DOHH2 (cell line): Measurements from ENCODE around the gene NUDT8.

ENCODE experiments used
- H3F3A ChIP-seq: fragments of 200-600 bp; sonication (generic), shearing (Covaris generic); 2 replicates; pipeline ENCODE4 v1.6.0; 2016; ENCODE audit warnings: antibody characterized with exemption, mild to moderate bottlenecking; ENCODE audit not compliant: control insufficient read depth, insufficient read depth
- H3K27ac ChIP-seq: fragments of 200-600 bp; sonication (generic); 2 replicates; pipeline ENCODE4 v1.5.1; 2014; ENCODE audit warnings: low read depth, mild to moderate bottlenecking, low read length, moderate library complexity
- H3K27me3 ChIP-seq: fragments of 200-600 bp; sonication (generic); 2 replicates; pipeline ENCODE4 v1.6.1; 2014; ENCODE audit warnings: mild to moderate bottlenecking, low read length, mixed read lengths; ENCODE audit not compliant: control insufficient read depth
- H3K36me3 ChIP-seq: fragments of 200-600 bp; sonication (generic); 2 replicates; pipeline ENCODE4 v1.6.1; 2014; ENCODE audit warnings: mild to moderate bottlenecking, low read length, moderate library complexity, mixed read lengths; ENCODE audit not compliant: control insufficient read depth
- H3K4me1 ChIP-seq: fragments of 200-600 bp; sonication (generic); 2 replicates; pipeline ENCODE4 v1.6.1; 2014; ENCODE audit warnings: mild to moderate bottlenecking, low read length, mixed read lengths; ENCODE audit not compliant: control insufficient read depth
- H3K4me2 ChIP-seq: fragments of 200-600 bp; sonication (generic); 2 replicates; pipeline ENCODE4 v1.6.0; 2014; ENCODE audit warnings: mild to moderate bottlenecking, low read length, moderate library complexity
- H3K4me3 ChIP-seq: fragments of 200-600 bp; sonication (generic); 2 replicates; pipeline ENCODE4 v1.5.1; 2014; ENCODE audit warnings: mild to moderate bottlenecking, low read length, mixed read lengths
- H3K79me2 ChIP-seq: fragments of 200-600 bp; sonication (generic); 2 replicates; pipeline ENCODE4 v1.6.1; 2014; ENCODE audit warnings: mild to moderate bottlenecking, low read length, mixed read lengths; ENCODE audit not compliant: control insufficient read depth
- H3K9me2 ChIP-seq: fragments of 200-600 bp; sonication (generic); replicated peaks from 2 replicates; pipeline ENCODE4 v1.6.1; 2014; ENCODE audit warnings: mild to moderate bottlenecking, low read length, mixed read lengths; ENCODE audit not compliant: control insufficient read depth
- H3K9me3 ChIP-seq: fragments of 200-600 bp; sonication (generic); 2 replicates; pipeline ENCODE4 v1.6.1; 2014; ENCODE audit warnings: antibody characterized with exemption, low read length, mixed read lengths; ENCODE audit not compliant: control insufficient read depth, insufficient read depth
- H4K20me1 ChIP-seq: fragments of 200-600 bp; sonication (generic); 2 replicates; pipeline ENCODE4 v1.6.0; 2014; ENCODE audit warnings: low read depth, mild to moderate bottlenecking, antibody characterized with exemption, low read length, moderate library complexity; ENCODE audit not compliant: control insufficient read depth, insufficient read depth
- CTCF ChIP-seq: fragments of 200-600 bp; sonication (generic); IDR thresholded peaks from one replicate; pipeline ENCODE4 v1.5.1; 2014; ENCODE audit warnings: antibody characterized with exemption, mild to moderate bottlenecking, low read depth, low read length; ENCODE audit not compliant: poor library complexity, severe bottlenecking
- EZH2phosphoT487 ChIP-seq: fragments of 200-600 bp; sonication (generic); IDR thresholded peaks from 2 replicates; pipeline ENCODE4 v1.6.1; 2017; ENCODE audit warnings: borderline replicate concordance, mild to moderate bottlenecking, antibody characterized with exemption, low read length, moderate library complexity, mixed read lengths

The NUDT8 gene

GRCh38 chr11:67596753-67597300 lies 32.9 kb downstream of the NUDT8 start:
- Histone ChIP-seq H3K4me2 (no peak overlapping the region), H3K4me3 (no peak overlapping the region), H3K27me3 (no peaks in the 10 kb centered on the region), H3K36me3 (no peaks in the 10 kb centered on the region), H3K79me2 (no peaks in the 10 kb centered on the region), H3F3A (peaks cover 12% of the 10 kb centered on the region), H3K27ac (no peak overlapping the region), H3K9me2 (no peaks in the 10 kb centered on the region), H3K4me1 (peaks cover 39% of the 10 kb centered on the region), H4K20me1 (no peaks in the 10 kb centered on the region), H3K9me3 (no peaks in the 10 kb centered on the region)
- TF ChIP-seq EZH2phosphoT487 (no peak), CTCF (no peak)

DNA sequence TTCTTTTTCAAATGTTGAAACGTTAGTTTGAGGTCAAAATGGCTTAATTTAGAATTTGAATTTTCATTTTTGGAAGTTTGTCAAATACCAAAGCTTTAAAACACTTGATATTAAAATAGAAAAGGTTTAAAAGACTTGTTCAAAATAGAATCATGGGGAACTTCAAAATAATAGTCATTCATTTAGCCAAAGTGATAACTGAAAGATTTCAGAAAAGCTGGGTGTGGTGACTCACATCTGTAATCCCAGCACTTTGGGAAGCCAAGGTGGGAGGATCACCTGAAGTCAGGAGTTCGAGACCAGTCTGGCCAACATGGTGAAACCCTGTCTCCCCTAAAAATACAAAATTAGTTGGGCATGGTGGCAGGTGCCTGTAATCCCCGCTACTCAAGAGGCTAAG lies 35.3 kb downstream of the NUDT8 start:
- Histone ChIP-seq H3K4me3 (no peak overlapping the region), H3K4me2 (no peak overlapping the region), H3K27me3 (no peaks in the 10 kb centered on the region), H3K9me2 (no peaks in the 10 kb centered on the region), H3K79me2 (no peaks in the 10 kb centered on the region), H3F3A (peaks cover 8% of the 10 kb centered on the region; the same call in 1 of the 2 replicates), H3K9me3 (no peaks in the 10 kb centered on the region), H3K4me1 (peaks cover 23% of the 10 kb centered on the region), H4K20me1 (no peaks in the 10 kb centered on the region), H3K27ac (no peak overlapping the region), H3K36me3 (peaks cover 5% of the 10 kb centered on the region)
- TF ChIP-seq EZH2phosphoT487 (no peak), CTCF (no peak)

DNA sequence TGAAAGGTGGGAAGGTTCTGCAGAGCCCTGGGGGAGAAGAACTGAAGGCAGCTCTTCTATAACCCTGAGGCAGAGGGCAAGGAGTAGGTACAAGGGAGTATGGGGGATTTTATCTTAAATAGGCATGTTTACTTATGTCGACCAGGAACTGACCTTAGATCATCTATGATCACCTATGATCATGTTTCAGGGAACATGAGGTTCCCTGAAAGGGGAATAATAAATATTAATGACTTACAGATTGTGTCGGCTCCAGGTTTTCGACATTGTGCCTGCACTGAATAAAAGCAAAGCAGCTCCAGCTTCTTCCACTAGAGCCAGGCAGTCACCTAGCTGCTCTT lies 36.2 kb downstream of the NUDT8 start:
- Histone ChIP-seq H3K9me3 (no peaks in the 10 kb centered on the region), H3F3A (peaks cover 11% of the 10 kb centered on the region; the same call in 1 of the 2 replicates), H3K27ac (no peak overlapping the region), H3K36me3 (peaks cover 14% of the 10 kb centered on the region), H3K4me2 (no peak overlapping the region), H3K4me3 (no peak overlapping the region), H3K27me3 (no peaks in the 10 kb centered on the region), H3K79me2 (no peaks in the 10 kb centered on the region), H3K9me2 (no peaks in the 10 kb centered on the region), H3K4me1 (peaks cover 27% of the 10 kb centered on the region), H4K20me1 (no peaks in the 10 kb centered on the region)
- TF ChIP-seq EZH2phosphoT487 (no peak), CTCF (no peak)
